Gastroesophageal sphincter (tissue), 4 donors: Measurements from ENCODE around the gene TULP3. TPM values are rescaled to one million over a fixed set of nuclear protein-coding genes. Genes with fewer than 3 reads are reported as not detected.
A peak's percentile ranks its signal among the peaks of the same experiment; 100 is the strongest.
"Not testable (repeated sequence)": the region's sequence is repeated elsewhere in the genome, so short reads cannot be mapped to it uniquely, and the experiment has no call there.

Experiments
- ATAC-seq: fragments of 150-250 bp; one replicate; pipeline ENCODE4 v1.9.1; 2016; ENCODE audit warnings: mild to moderate bottlenecking, moderate library complexity
- H3K27ac ChIP-seq, 4 donors: fragments of 200-600 bp; sonication (generic) in 3 of 4; 1 replicate in 3 of 4; 2 replicates in 1 of 4; pipeline ENCODE4 v1.5.1; 2016 to 2019
- H3K27me3 ChIP-seq: fragments of 200-600 bp; sonication (generic); one replicate; pipeline ENCODE4 v1.5.1; 2019
- H3K36me3 ChIP-seq, 2 donors: fragments of 200-600 bp; sonication (generic); one replicate each; pipeline ENCODE4 v1.5.1; 2019; ENCODE audit warnings: control low read depth in 1 of 2
- H3K4me1 ChIP-seq, 3 donors: fragments of 200-600 bp; sonication (generic); 1 replicate in 2 of 3; 2 replicates in 1 of 3; pipeline ENCODE4 v1.5.1; 2016 to 2019; ENCODE audit warnings: control low read depth in 2 of 3
- H3K4me3 ChIP-seq, 2 donors: fragments of 200-600 bp; sonication (generic); one replicate each; pipeline ENCODE4 v1.5.1; 2019; ENCODE audit warnings: mild to moderate bottlenecking in 1 of 2, moderate library complexity in 1 of 2
- H3K9me3 ChIP-seq, 3 donors: fragments of 200-600 bp; sonication (generic); one replicate each; pipeline ENCODE4 v1.5.1; 2017 to 2019; ENCODE audit warnings: control low read depth in 2 of 3
- CTCF ChIP-seq, 4 experiments: fragments of 200-600 bp in 2 of 4; fragments of 450-650 bp in 2 of 4; sonication (generic) in 1 of 4; IDR thresholded peaks; one replicate each; pipeline ENCODE4 v1.5.1; 2017 to 2019; ENCODE audit warnings: antibody characterized with exemption in 4 of 4, mild to moderate bottlenecking in 2 of 4, moderate library complexity in 2 of 4
- EP300 ChIP-seq: sonication (generic); formaldehyde crosslinking; IDR thresholded peaks from one replicate; pipeline ENCODE4 v1.6.1; 2017; ENCODE audit warnings: antibody characterized with exemption, mild to moderate bottlenecking
- POLR2A ChIP-seq, 2 donors: fragments of 450-650 bp; IDR thresholded peaks; one replicate each; pipeline ENCODE4 v1.6.1; 2017; ENCODE audit warnings: antibody characterized with exemption in 2 of 2, mild to moderate bottlenecking in 2 of 2, moderate library complexity in 1 of 2
- POLR2AphosphoS5 ChIP-seq: sonication (generic); formaldehyde crosslinking; IDR thresholded peaks from one replicate; pipeline ENCODE4 v1.6.1; 2017; ENCODE audit warnings: antibody characterized with exemption
- WGBS, 2 donors: methylation state at CpG; one replicate each; pipeline ENCODE4 v1.1.5; 2018; ENCODE audit warnings: low coverage in 1 of 2; 5-methylcytosine and 5-hydroxymethylcytosine counted together
- total RNA-seq, 4 donors: library from RNA; depleted of rRNA; stranded (reverse); fragments of >200 nt; gene quantifications; one replicate each; pipeline ENCODE4 v1.1.0, GENCODE V29; 2016

Gene TULP3
- total RNA-seq, 4 donors from 2014 or later = 25.2 to 41.4 (median 25.7) TPM

- TF ChIP-seq POLR2AphosphoS5 = no peak
- TF ChIP-seq CTCF (IDR thresholded peaks at IDR 0.05) = no peak
- no peak for TF ChIP-seq POLR2A (IDR thresholded peaks at IDR 0.05)
- TF ChIP-seq EP300 = no peak
- no peak overlapping the region for H3K4me3 ChIP-seq
- ATAC-seq = no peak
- no peaks in the 10 kb centered on the region for H3K27me3 ChIP-seq
- H3K36me3 ChIP-seq = peaks cover 0 to 16% of the 10 kb centered on the region in 2 donors
- H3K27ac ChIP-seq = no peak overlapping the region
- no peaks in the 10 kb centered on the region for H3K4me1 ChIP-seq
- H3K9me3 ChIP-seq = no peaks in the 10 kb centered on the region
Measured at GRCh38 chr12:2860170-2860569, 30.5 kb upstream of the TULP3 start.

DNA sequence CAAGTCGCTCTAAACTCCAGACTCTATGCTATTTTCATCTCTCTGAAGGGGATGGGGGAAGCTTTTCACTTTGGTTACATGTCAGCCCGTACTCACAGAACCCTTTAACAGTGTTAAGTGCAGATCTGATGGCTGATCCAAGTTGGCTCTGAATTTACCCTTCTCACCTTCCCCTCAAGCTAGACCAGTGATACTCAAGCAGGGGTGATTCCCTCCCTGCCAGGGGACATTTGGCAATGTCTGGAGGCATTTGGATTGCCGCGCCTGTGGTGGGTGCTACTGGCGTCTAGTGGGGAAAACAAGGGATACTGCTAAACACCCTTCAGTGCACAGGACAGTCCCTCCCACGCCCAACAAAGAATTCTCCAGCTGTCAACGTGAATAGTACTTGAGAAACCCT lies 27.8 kb upstream of the TULP3 start:
- H3K36me3 ChIP-seq = peaks cover 0 to 7% of the 10 kb centered on the region in 2 donors
- no peaks in the 10 kb centered on the region for H3K27me3 ChIP-seq
- no peak for TF ChIP-seq POLR2AphosphoS5
- TF ChIP-seq EP300 = no peak
- no peak for TF ChIP-seq POLR2A (IDR thresholded peaks at IDR 0.05)
- no peak for TF ChIP-seq CTCF (IDR thresholded peaks at IDR 0.05)
- no peak for ATAC-seq
- no peak overlapping the region for H3K4me3 ChIP-seq
- no peaks in the 10 kb centered on the region for H3K9me3 ChIP-seq
- 97 to 98% methylated on average over 5 to 6 of the region's 7 CpGs for WGBS, 2 donors
- no peak overlapping the region for H3K27ac ChIP-seq
- no peaks in the 10 kb centered on the region for H3K4me1 ChIP-seq

- H3K4me3 ChIP-seq, H3K4me1 ChIP-seq, H3K27me3 ChIP-seq, H3K27ac ChIP-seq, H3K9me3 ChIP-seq, H3K36me3 ChIP-seq, ATAC-seq: not testable (repeated sequence)
- WGBS, 2 donors = 92% methylated on average over 2 to 7 of the region's 7 CpGs
Measured at GRCh38 chr12:2863402-2863801, 27.3 kb upstream of the TULP3 start.

DNA sequence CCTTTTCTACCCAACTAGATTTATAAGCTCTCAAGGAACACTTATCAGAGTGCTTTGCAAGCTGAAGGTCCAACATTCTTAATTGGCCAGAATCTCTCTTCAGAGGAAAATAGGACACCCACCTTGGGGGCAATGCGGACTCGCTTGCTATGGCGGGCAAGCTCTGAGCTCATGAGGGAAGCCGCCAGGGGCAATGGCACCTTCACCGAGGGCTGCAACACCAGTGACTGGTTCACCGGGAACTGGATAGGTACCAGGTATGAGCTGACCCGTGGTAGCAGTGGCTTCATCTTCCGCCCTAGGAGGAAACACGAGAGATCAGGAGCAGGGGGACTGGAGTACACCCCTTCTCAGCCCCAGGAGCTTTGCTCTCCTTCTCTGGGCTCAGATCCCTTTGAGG lies 26.5 kb upstream of the TULP3 start:
- WGBS, 2 donors = 100% methylated on average over 3 of the region's 9 CpGs; no CpG with 5 or more reads in 1 of the 2 donors
- Histone ChIP-seq H3K4me1 (no peaks in the 10 kb centered on the region), H3K27me3 (no peaks in the 10 kb centered on the region), H3K27ac (no peak overlapping the region), H3K9me3 (no peaks in the 10 kb centered on the region), H3K4me3 (no peak overlapping the region), H3K36me3 (no peaks in the 10 kb centered on the region)
- TF ChIP-seq POLR2A (IDR thresholded peaks at IDR 0.05) (no peak), EP300 (no peak)
- ATAC-seq = no peak

- 87 to 95% methylated on average over 3 to 4 of the region's 9 CpGs for WGBS, 2 donors
- not testable (repeated sequence) for H3K9me3 ChIP-seq, H3K27me3 ChIP-seq, H3K4me3 ChIP-seq, H3K4me1 ChIP-seq, H3K27ac ChIP-seq, ATAC-seq, H3K36me3 ChIP-seq
Measured at GRCh38 chr12:2868986-2869632, 21.6 kb upstream of the TULP3 start.

DNA sequence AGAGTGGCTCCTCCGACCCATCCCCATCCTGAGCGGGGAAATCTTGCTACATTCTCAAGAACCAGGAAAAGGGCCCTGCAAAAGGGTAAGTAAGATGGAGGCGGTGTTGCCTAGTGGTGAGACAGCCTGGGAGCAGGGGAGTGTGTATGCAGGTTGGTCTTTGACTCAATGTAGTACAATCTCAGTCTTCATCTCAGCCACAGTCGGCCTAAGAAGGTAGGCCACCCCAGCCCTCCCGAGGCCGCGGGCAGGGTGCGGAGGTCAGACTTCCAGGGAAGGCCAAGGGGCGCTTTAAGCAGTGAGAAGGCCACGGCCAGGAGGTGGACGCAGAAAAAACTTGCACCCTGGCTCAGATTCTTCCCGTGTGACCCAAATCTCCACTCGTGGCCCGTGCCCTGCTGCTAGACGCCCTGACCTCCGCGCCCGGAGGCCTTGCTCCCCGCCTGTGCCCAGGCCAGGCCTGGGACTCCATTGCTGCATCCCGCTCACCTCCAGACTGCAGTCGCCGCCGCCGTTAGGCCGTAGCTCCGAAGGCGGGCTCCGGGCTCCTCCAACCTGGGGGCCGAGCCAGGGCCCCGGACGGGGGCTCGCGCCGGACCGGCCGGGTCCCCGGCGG lies 14.2 kb upstream of the TULP3 start:
- peak overlapping the region in 3 of 4 donors; percentile 94 to 95 (median 94) for H3K27ac ChIP-seq
- peak overlapping the region; percentile 62 to 92 for H3K4me3 ChIP-seq
- 20% methylated on average over 1 to 2 of the region's 38 CpGs for WGBS, 2 donors
- H3K27me3 ChIP-seq = no peaks in the 10 kb centered on the region
- H3K36me3 ChIP-seq = no peaks in the 10 kb centered on the region
- ATAC-seq = no peak
- peaks cover 0 to 27% (median 13%) of the 10 kb centered on the region in 3 donors for H3K4me1 ChIP-seq
- TF ChIP-seq CTCF (IDR thresholded peaks at IDR 0.05) (no peak), POLR2AphosphoS5 (no peak), EP300 (no peak), POLR2A (IDR thresholded peaks at IDR 0.05) (no peak)
- no peaks in the 10 kb centered on the region for H3K9me3 ChIP-seq
